Measurements from ENCODE around the gene CYSRT1. TPM values are rescaled to one million over a fixed set of nuclear protein-coding genes. Genes with fewer than 3 reads are reported as not detected.

The CYSRT1 gene
- polyA plus RNA-seq, 3 donors from 2014 or later: 0.19 TPM; not detected in 2

DNA sequence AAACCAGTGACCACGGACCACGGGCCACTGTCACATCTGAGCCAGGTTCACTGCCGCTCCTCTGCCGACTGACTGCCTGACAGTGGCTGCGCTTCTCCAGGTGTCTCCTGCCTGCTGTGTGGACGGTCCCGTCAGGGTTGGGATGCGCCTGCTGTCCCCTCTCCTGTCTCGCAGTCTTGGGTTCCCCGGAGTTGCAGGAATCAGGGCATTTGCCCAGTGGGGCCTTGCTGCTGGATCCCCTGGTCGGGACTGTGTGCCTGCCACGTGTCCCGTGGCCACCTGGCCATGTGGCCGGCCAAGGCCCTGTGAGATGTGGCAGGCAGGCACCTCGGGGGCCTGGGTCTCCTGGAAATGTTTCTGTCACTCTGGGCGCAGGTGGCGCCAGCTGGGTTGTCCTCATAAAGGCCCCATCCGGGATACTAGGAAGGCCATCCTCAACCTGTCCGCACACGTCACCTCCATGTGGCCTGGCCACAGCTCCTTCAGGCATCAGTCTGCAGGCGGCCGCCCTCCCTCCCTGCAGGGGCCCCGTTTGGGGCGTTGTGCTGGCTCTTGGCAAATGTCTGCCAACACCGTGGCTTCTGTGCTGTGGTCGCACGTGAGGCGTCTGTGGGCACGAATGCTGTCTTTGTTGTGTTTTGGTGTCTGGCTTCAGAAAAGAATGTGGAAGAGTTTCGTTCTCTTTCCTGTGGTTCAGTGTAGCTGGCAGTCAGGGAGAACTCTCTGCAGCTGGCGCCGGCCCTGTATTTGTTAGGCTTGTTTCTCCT lies 46.1 kb downstream of the CYSRT1 start:
- Mint-ChIP-seq H3K27ac (peak overlapping the region in 2 of 6 donors; percentile 24 to 67), H3K36me3 (peaks cover 0 to 17% (median 12%) of the 10 kb centered on the region in 3 donors), H3K4me1 (peaks cover 15 to 20% of the 10 kb centered on the region in 2 donors), H3K4me3 (peak overlapping the region in 2 of 5 donors; percentile 5 to 52), H3K9me3 (no peaks in the 10 kb centered on the region), H3K27me3 (ENCODE audit: low read depth in 3 of 3) (peaks cover 0 to 5% (median 2%) of the 10 kb centered on the region in 3 donors)
- peak; percentile 44 to 48 (median 46) for DNase-seq

DNA sequence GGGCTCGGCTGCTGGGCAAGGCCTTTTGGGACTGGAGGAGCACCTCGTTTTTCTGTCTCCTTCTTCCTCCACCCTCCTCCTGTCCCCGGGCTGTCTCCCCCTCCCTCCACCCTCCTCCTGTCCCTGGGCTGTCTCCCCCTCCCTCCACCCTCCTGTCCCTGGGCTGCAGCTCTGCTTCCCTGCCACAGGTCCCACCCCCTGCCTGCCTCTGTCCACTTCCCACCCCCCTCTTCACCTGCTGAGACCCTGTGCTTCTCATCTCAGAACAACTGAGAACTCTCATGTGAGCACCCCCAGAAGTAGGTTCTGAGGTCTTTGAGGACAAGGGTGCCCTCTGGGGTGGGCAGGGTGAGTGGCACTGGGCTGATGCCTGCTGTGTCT lies 46.7 kb downstream of the CYSRT1 start:
- Mint-ChIP-seq H3K4me1 (peaks cover 17 to 20% of the 10 kb centered on the region in 2 donors), H3K27ac (peak overlapping the region in 1 of 6 donors; percentile 24), H3K4me3 (no peak overlapping the region), H3K36me3 (peaks cover 0 to 17% (median 12%) of the 10 kb centered on the region in 3 donors), H3K27me3 (ENCODE audit: low read depth in 3 of 3) (peaks cover 0 to 5% (median 2%) of the 10 kb centered on the region in 3 donors), H3K9me3 (no peaks in the 10 kb centered on the region)
- no peak for DNase-seq

DNA sequence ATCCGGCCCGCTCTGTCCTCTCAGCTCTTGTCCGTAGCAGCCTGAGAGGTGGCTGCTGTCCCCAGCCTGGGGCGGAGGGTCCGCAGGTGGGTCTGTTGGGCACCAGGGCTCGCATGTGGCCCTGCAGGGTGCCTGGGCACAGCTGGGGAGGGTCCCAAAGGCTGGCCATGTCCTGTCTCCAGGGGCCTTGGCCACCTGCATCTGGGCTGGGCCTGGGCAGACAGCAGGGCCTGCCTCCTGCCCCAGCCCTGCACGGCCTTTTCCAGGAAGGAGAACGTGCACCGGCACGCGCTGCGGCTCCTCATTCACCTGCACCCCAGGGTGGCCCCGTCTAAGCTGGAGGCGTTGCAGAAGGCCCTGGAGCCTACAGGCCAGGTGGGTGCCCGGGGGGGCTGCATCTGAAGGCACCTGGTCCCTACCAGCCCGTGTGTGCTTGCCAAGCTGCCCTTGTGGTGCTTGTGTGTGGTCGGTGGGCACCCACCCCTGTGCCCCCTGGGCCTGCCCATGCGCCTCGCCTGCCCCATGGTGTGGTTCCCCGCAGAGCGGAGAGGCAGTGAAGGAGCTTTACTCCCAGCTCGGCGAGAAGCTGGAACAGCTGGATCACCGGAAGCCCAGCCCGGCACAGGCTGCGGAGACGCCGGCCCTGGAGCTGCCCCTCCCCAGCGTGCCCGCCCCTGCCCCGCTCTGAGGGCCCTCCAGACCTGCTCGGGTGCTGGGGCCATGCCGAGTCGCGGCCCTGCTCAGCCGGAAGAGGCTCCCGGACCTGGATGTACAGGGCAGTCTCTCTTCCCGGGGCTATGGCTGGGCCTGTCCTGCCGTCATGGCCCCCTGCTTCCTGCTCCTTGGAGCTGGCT lies 47.5 kb downstream of the CYSRT1 start:
- Mint-ChIP-seq H3K4me1 (peaks cover 21 to 25% of the 10 kb centered on the region in 2 donors), H3K27me3 (ENCODE audit: low read depth in 3 of 3) (peaks cover 0 to 2% (median 2%) of the 10 kb centered on the region in 3 donors), H3K36me3 (peaks cover 0 to 17% (median 12%) of the 10 kb centered on the region in 3 donors), H3K4me3 (no peak overlapping the region), H3K9me3 (no peaks in the 10 kb centered on the region), H3K27ac (no peak overlapping the region)
- no peak for DNase-seq

DNA sequence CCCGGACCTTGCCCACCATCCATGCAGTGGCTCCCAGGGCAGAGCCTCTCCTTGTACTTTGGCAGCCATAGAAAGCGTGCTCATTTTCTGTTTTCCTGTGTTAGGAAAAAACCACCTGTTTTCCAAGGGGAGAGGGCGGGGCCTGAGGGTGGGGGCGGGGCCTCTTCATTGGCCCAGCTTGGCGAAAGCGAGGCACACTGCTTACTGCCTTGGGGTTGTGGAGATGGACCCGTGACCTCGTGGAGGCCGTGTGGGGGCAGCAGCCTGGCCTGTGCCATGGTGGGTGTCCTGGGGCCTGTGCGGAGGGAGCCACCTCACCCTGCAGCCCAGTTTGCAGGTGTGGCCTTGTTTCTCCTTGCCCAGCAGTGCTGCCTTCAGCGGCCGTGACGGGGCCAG lies 48.1 kb downstream of the CYSRT1 start:
- DNase-seq: no peak
- Mint-ChIP-seq H3K9me3 (no peaks in the 10 kb centered on the region), H3K27ac (no peak overlapping the region), H3K27me3 (ENCODE audit: low read depth in 3 of 3) (peaks cover 0 to 2% (median 0%) of the 10 kb centered on the region in 3 donors), H3K36me3 (peaks cover 0 to 17% (median 12%) of the 10 kb centered on the region in 3 donors), H3K4me1 (peaks cover 23 to 25% of the 10 kb centered on the region in 2 donors), H3K4me3 (no peak overlapping the region)

DNA sequence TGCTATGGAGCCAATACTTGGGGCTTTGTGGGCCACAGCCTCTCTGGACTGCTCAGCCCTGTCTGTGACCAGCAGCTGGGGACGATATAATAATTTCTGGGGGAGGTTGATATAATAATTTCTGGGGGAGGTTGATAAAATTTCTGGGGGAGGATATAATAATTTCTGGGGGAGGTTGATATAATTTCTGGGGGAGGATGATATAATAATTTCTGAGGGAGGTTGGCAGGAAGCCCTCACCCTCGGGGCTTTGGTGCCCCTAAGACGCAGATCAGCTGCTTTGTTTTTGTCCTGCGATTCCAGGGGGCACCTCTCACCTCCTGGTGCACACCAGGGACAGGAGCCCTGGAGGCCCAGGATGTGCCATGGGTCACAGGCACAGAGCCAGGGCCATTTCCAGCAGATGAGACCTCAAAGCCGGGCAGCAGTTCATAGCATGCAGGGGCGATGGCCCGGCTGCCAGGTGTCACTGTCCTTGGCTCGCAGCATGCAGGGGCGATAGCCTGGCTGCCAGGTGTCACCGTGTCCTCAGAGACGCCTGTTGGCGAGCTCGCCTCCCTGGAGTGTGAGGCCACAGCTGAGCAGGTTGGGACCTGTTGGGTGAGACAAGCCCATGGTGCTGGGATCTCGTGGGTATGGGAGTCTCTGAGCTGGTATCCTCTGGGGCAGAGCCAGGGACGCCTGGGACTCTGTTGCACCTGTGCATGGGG lies 48.8 kb downstream of the CYSRT1 start:
- Mint-ChIP-seq H3K4me1 (peaks cover 21 to 23% of the 10 kb centered on the region in 2 donors), H3K9me3 (no peaks in the 10 kb centered on the region), H3K4me3 (no peak overlapping the region), H3K27ac (peak overlapping the region in 1 of 6 donors; percentile 7), H3K36me3 (peaks cover 0 to 13% (median 8%) of the 10 kb centered on the region in 3 donors), H3K27me3 (ENCODE audit: low read depth in 3 of 3) (peaks cover 0 to 2% (median 0%) of the 10 kb centered on the region in 3 donors)
- DNase-seq: no peak

DNA sequence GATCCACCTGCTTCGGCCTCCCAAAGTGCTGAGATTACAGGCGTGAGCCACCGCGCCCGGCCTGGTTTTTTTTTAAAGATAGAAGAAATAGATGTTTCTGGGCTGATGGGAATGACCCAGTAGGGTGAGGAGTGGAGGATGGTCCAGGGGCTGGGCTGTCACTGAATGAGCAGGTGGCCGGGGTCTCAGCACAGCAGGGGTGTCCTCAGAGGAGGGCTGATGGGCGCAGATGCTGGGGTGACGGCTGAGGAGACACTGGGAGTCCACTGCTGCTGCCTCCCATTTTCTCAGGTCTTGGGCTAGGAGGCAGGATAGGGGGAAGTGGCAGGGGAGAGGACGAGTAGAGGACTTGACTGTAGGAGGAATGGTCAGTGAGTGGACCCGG lies 50.2 kb downstream of the CYSRT1 start:
- peak overlapping the region in 4 of 6 donors; percentile 10 to 45 (median 31) for H3K27ac Mint-ChIP-seq
- H3K4me1 Mint-ChIP-seq: peaks cover 19 to 27% of the 10 kb centered on the region in 2 donors
- H3K36me3 Mint-ChIP-seq: peaks cover 0 to 5% (median 0%) of the 10 kb centered on the region in 3 donors
- no peaks in the 10 kb centered on the region for H3K9me3 Mint-ChIP-seq
- no peak for DNase-seq
- H3K4me3 Mint-ChIP-seq: peak overlapping the region in 4 of 5 donors; percentile 1 to 54 (median 22)
- peaks cover 0 to 4% (median 4%) of the 10 kb centered on the region in 3 donors for H3K27me3 Mint-ChIP-seq (ENCODE audit: low read depth in 3 of 3)

Other genes with a start within 250 kb of the CYSRT1 start
- 100 to 1,000 TPM in 2 of 3 donors, 10 to 100 TPM in 1; 93.2 to 201 (median 164) TPM for gene PTGDS, start 247.7 kb upstream of the CYSRT1 start, polyA plus RNA-seq
- gene LCNL1, start 242.2 kb upstream of the CYSRT1 start, polyA plus RNA-seq: not detected
- 100 to 1,000 TPM; 135 to 207 (median 182) TPM for gene PAXX, start 232.8 kb upstream of the CYSRT1 start, polyA plus RNA-seq
- gene CLIC3, start 228.6 kb upstream of the CYSRT1 start, polyA plus RNA-seq: 100 to 1,000 TPM; 673 to 911 (median 762) TPM
- gene ABCA2, start 196.9 kb upstream of the CYSRT1 start, polyA plus RNA-seq: 10 to 100 TPM in 1 of 3 donors, 1 to 10 TPM in 2; 2.2 to 34.5 (median 6.3) TPM
- 10 to 100 TPM; 20.6 to 33.0 (median 25.6) TPM for gene FUT7, start 193.1 kb upstream of the CYSRT1 start, polyA plus RNA-seq
- gene NPDC1, start 179.0 kb upstream of the CYSRT1 start, polyA plus RNA-seq: 1 to 10 TPM in 2 of 3 donors, under 1 TPM in 1; 0.36 to 1.4 (median 1.1) TPM
- gene ENTPD2, start 171.1 kb upstream of the CYSRT1 start, polyA plus RNA-seq: not detected
- gene SAPCD2, start 154.6 kb upstream of the CYSRT1 start, polyA plus RNA-seq: under 1 TPM; 0.06 to 0.95 (median 0.39) TPM
- 1 to 10 TPM; 1.3 to 1.4 (median 1.4) TPM for gene UAP1L1, start 147.7 kb upstream of the CYSRT1 start, polyA plus RNA-seq
- gene MAN1B1, start 138.2 kb upstream of the CYSRT1 start, polyA plus RNA-seq: 10 to 100 TPM; 59.7 to 71.8 (median 66.1) TPM
- gene DPP7, start 110.4 kb upstream of the CYSRT1 start, polyA plus RNA-seq: 100 to 1,000 TPM; 136 to 176 (median 168) TPM
- gene GRIN1, start 86.0 kb upstream of the CYSRT1 start, polyA plus RNA-seq: not detected
- 1 to 10 TPM in 1 of 3 donors, under 1 TPM in 1, not detected in 1; 0.22 to 2.1 TPM for gene LRRC26, start 55.1 kb upstream of the CYSRT1 start, polyA plus RNA-seq
- gene TMEM210, start 53.1 kb upstream of the CYSRT1 start, polyA plus RNA-seq: not detected
- gene ANAPC2, start 36.6 kb upstream of the CYSRT1 start, polyA plus RNA-seq: 1 to 10 TPM; 4.2 to 7.0 (median 5.3) TPM
- 100 to 1,000 TPM; 164 to 191 (median 181) TPM for gene SSNA1, start 36.5 kb upstream of the CYSRT1 start, polyA plus RNA-seq
- gene TPRN, start 24.4 kb upstream of the CYSRT1 start, polyA plus RNA-seq: 1 to 10 TPM in 1 of 3 donors, under 1 TPM in 2; 0.11 to 1.1 (median 0.60) TPM
- gene TMEM203, start 19.5 kb upstream of the CYSRT1 start, polyA plus RNA-seq: 100 to 1,000 TPM; 131 to 169 (median 142) TPM
- 10 to 100 TPM in 1 of 3 donors, 1 to 10 TPM in 2; 1.7 to 10.3 (median 4.2) TPM for gene NDOR1, start 19.5 kb upstream of the CYSRT1 start, polyA plus RNA-seq
- gene RNF208, start 2.9 kb upstream of the CYSRT1 start, polyA plus RNA-seq: not detected
- not detected for gene RNF224, start 2.3 kb downstream of the CYSRT1 start, polyA plus RNA-seq
- not detected for gene SLC34A3, start 5.7 kb downstream of the CYSRT1 start, polyA plus RNA-seq
- gene TUBB4B, start 16.1 kb downstream of the CYSRT1 start, polyA plus RNA-seq: 10 to 100 TPM; 60.8 to 98.2 (median 71.9) TPM
- gene STPG3, start 26.1 kb downstream of the CYSRT1 start, polyA plus RNA-seq: not detected
- 10 to 100 TPM; 25.0 to 36.8 (median 34.6) TPM for gene NELFB, start 30.2 kb downstream of the CYSRT1 start, polyA plus RNA-seq
- gene TOR4A, start 52.6 kb downstream of the CYSRT1 start, polyA plus RNA-seq: 10 to 100 TPM in 1 of 3 donors, 1 to 10 TPM in 2; 4.9 to 13.9 (median 7.2) TPM
- under 1 TPM in 1 of 3 donors, not detected in 2; 0.14 TPM for gene NRARP, start 77.1 kb downstream of the CYSRT1 start, polyA plus RNA-seq
- gene EXD3, start 198.0 kb downstream of the CYSRT1 start, polyA plus RNA-seq: 1 to 10 TPM; 1.6 to 6.3 (median 4.3) TPM
- 1 to 10 TPM; 1.2 to 2.1 (median 1.4) TPM for gene NOXA1, start 198.2 kb downstream of the CYSRT1 start, polyA plus RNA-seq
- not detected for gene ENTPD8, start 216.2 kb downstream of the CYSRT1 start, polyA plus RNA-seq
- 10 to 100 TPM in 1 of 3 donors, 1 to 10 TPM in 2; 9.4 to 14.3 (median 9.6) TPM for gene NSMF, start 234.2 kb downstream of the CYSRT1 start, polyA plus RNA-seq

Data from immature natural killer cell (primary cell).